Neural progenitor cell (in vitro differentiated cells): ENCODE results near the gene TRMO. TPM values are rescaled to one million over a fixed set of nuclear protein-coding genes. Genes with fewer than 3 reads are reported as not detected.
A peak's percentile ranks its signal among the peaks of the same experiment; 100 is the strongest.

Experiments
- DNase-seq: peaks from one replicate; pipeline ENCODE4 v3.0.0-alpha.2; 2016; ENCODE audit warnings: low spot score
- H2AFZ ChIP-seq: fragments of 200-600 bp; sonication (generic); replicated peaks from 2 replicates; pipeline ENCODE4 v1.6.1; 2016; ENCODE audit warnings: antibody characterized with exemption
- H3F3A ChIP-seq: fragments of 200-600 bp; sonication (generic); 2 replicates; pipeline ENCODE4 v1.6.1; 2016; ENCODE audit warnings: antibody characterized with exemption, low read depth
- H3K27ac ChIP-seq: fragments of 200-600 bp; sonication (generic); 2 replicates; pipeline ENCODE4 v1.5.1; 2016; ENCODE audit warnings: mild to moderate bottlenecking
- H3K27me3 ChIP-seq: fragments of 200-600 bp; sonication (generic); 2 replicates; pipeline ENCODE4 v1.6.1; 2016; ENCODE audit warnings: mild to moderate bottlenecking, moderate library complexity
- H3K36me3 ChIP-seq: fragments of 200-600 bp; sonication (generic); 2 replicates; pipeline ENCODE4 v1.5.1; 2016
- H3K4me1 ChIP-seq: fragments of 200-600 bp; sonication (generic); 2 replicates; pipeline ENCODE4 v1.6.1; 2016; ENCODE audit warnings: mixed run types
- H3K4me2 ChIP-seq: fragments of 200-600 bp; sonication (generic); 2 replicates; pipeline ENCODE4 v1.6.1; 2016
- H3K4me3 ChIP-seq: fragments of 200-600 bp; sonication (generic); 2 replicates; pipeline ENCODE4 v1.5.1; 2016
- H3K79me2 ChIP-seq: fragments of 200-600 bp; sonication (generic); 2 replicates; pipeline ENCODE4 v1.6.1; 2016; ENCODE audit warnings: low read depth
- H3K9ac ChIP-seq: fragments of 200-600 bp; sonication (generic); 2 replicates; pipeline ENCODE4 v1.6.1; 2016
- H3K9me3 ChIP-seq: fragments of 200-600 bp; sonication (generic); 2 replicates; pipeline ENCODE4 v1.5.1; 2016; ENCODE audit warnings: low read depth
- H4K20me1 ChIP-seq: fragments of 200-600 bp; sonication (generic); 2 replicates; pipeline ENCODE4 v1.6.1; 2016; ENCODE audit warnings: low read depth
- H3K27ac Mint-ChIP-seq: 3 replicates; pipeline ENCODE4 v1.8.0; 2021; ENCODE audit warnings: mixed read lengths
- H3K27me3 Mint-ChIP-seq: 2 replicates; pipeline ENCODE4 v1.8.0; 2022; ENCODE audit warnings: low read depth, mild to moderate bottlenecking, inconsistent platforms, moderate library complexity, mixed read lengths; ENCODE audit not compliant: insufficient read depth
- H3K36me3 Mint-ChIP-seq: 3 replicates; pipeline ENCODE4 v1.8.0; 2021; ENCODE audit warnings: mixed read lengths
- H3K4me1 Mint-ChIP-seq: 3 replicates; pipeline ENCODE4 v1.8.0; 2021; ENCODE audit warnings: mixed read lengths
- H3K4me3 Mint-ChIP-seq: 3 replicates; pipeline ENCODE4 v1.8.0; 2021; ENCODE audit warnings: mild to moderate bottlenecking, moderate library complexity, mixed read lengths
- H3K9me3 Mint-ChIP-seq: 3 replicates; pipeline ENCODE4 v1.8.0; 2020; ENCODE audit warnings: mixed read lengths
- CTCF ChIP-seq: fragments of 200-600 bp; sonication (generic); IDR thresholded peaks from 2 replicates; pipeline ENCODE4 v1.5.1; 2017; ENCODE audit warnings: antibody characterized with exemption, mild to moderate bottlenecking
- EZH2 ChIP-seq: fragments of 200-600 bp; sonication (generic); IDR thresholded peaks from 2 replicates; pipeline ENCODE4 v1.6.1; 2017; ENCODE audit warnings: antibody characterized with exemption, mild to moderate bottlenecking, moderate library complexity
- EZH2phosphoT487 ChIP-seq: fragments of 200-600 bp; sonication (generic); IDR thresholded peaks from 2 replicates; pipeline ENCODE4 v1.6.1; 2017; ENCODE audit warnings: antibody characterized with exemption
- total RNA-seq: library from RNA; depleted of rRNA; stranded (reverse); fragments of >200 nt; gene quantifications from 2 replicates; pipeline ENCODE4 v1.2.3, GENCODE V29; 2015; ENCODE audit warnings: low replicate concordance

Gene TRMO
- total RNA-seq, 1 donor from 2014 or later, result 5.7 TPM

GRCh38 chr9:97934321-97935115 lies 12.2 kb upstream of the TRMO start:
- H3K27me3 Mint-ChIP-seq, result peaks cover 41% of the 10 kb centered on the region
- Histone ChIP-seq H4K20me1 (no peaks in the 10 kb centered on the region), H3F3A (no peaks in the 10 kb centered on the region), H3K27me3 (peaks cover 100% of the 10 kb centered on the region), H3K36me3 (no peaks in the 10 kb centered on the region), H3K4me3 (no peak overlapping the region), H3K79me2 (no peaks in the 10 kb centered on the region), H2AFZ (no peak overlapping the region), H3K9ac (no peak overlapping the region), H3K27ac (no peak overlapping the region), H3K9me3 (no peaks in the 10 kb centered on the region), H3K4me1 (no peaks in the 10 kb centered on the region), H3K4me2 (no peak overlapping the region)
- no peaks in the 10 kb centered on the region for H3K4me1 Mint-ChIP-seq
- no peaks in the 10 kb centered on the region for H3K36me3 Mint-ChIP-seq
- TF ChIP-seq CTCF, result no peak
- no peak for TF ChIP-seq EZH2
- TF ChIP-seq EZH2phosphoT487, result no peak
- peak; percentile 13 for DNase-seq
- no peaks in the 10 kb centered on the region for H3K9me3 Mint-ChIP-seq
- H3K27ac Mint-ChIP-seq, result no peak overlapping the region
- H3K4me3 Mint-ChIP-seq, result no peak overlapping the region

- no peaks in the 10 kb centered on the region for H3K36me3 Mint-ChIP-seq
- Histone ChIP-seq H3K4me1 (no peaks in the 10 kb centered on the region), H3F3A (no peaks in the 10 kb centered on the region), H3K4me3 (no peak overlapping the region), H3K9ac (no peak overlapping the region), H3K27ac (no peak overlapping the region), H3K9me3 (no peaks in the 10 kb centered on the region), H3K27me3 (peaks cover 100% of the 10 kb centered on the region), H3K4me2 (no peak overlapping the region), H3K79me2 (no peaks in the 10 kb centered on the region), H3K36me3 (no peaks in the 10 kb centered on the region), H4K20me1 (no peaks in the 10 kb centered on the region), H2AFZ (no peak overlapping the region)
- H3K4me3 Mint-ChIP-seq, result no peak overlapping the region
- DNase-seq, result no peak
- TF ChIP-seq EZH2 (no peak), CTCF (no peak), EZH2phosphoT487 (no peak)
- H3K4me1 Mint-ChIP-seq, result no peaks in the 10 kb centered on the region
- peaks cover 38% of the 10 kb centered on the region for H3K27me3 Mint-ChIP-seq
- no peak overlapping the region for H3K27ac Mint-ChIP-seq
- no peaks in the 10 kb centered on the region for H3K9me3 Mint-ChIP-seq
These were observed 11.1 kb upstream of the TRMO start for GRCh38 chr9:97933297-97933998.

- H2AFZ ChIP-seq, result no peak overlapping the region
- no peaks in the 10 kb centered on the region for H3F3A ChIP-seq
- no peaks in the 10 kb centered on the region for H3K79me2 ChIP-seq
- no peak overlapping the region for H3K4me3 Mint-ChIP-seq
- H4K20me1 ChIP-seq, result no peaks in the 10 kb centered on the region
- peaks cover 31% of the 10 kb centered on the region for H3K27me3 Mint-ChIP-seq
- no peaks in the 10 kb centered on the region for H3K36me3 ChIP-seq
- H3K9ac ChIP-seq, result no peak overlapping the region
- no peaks in the 10 kb centered on the region for H3K4me1 ChIP-seq
- TF ChIP-seq CTCF, result no peak
- H3K9me3 Mint-ChIP-seq, result no peaks in the 10 kb centered on the region
- DNase-seq, result no peak
- H3K27me3 ChIP-seq, result peaks cover 100% of the 10 kb centered on the region
- no peak overlapping the region for H3K4me2 ChIP-seq
- no peaks in the 10 kb centered on the region for H3K9me3 ChIP-seq
- H3K36me3 Mint-ChIP-seq, result no peaks in the 10 kb centered on the region
- H3K27ac Mint-ChIP-seq, result no peak overlapping the region
- H3K4me1 Mint-ChIP-seq, result no peaks in the 10 kb centered on the region
- no peak overlapping the region for H3K4me3 ChIP-seq
- H3K27ac ChIP-seq, result no peak overlapping the region
These were observed 8.7 kb upstream of the TRMO start for GRCh38 chr9:97930972-97931371.
